GM23338 (cell line): ENCODE data around the gene PRTFDC1. TPM values are rescaled to one million over a fixed set of nuclear protein-coding genes. Genes with fewer than 3 reads are reported as not detected.

Source experiments
- ATAC-seq: fragments of 200-7000 bp; cut with Tn5 transposase; 3 replicates; pipeline ENCODE4 v1.9.1; 2020
- DNase-seq: peaks from one replicate; pipeline ENCODE4 v3.0.0-alpha.2; 2015; ENCODE audit warnings: low spot score
- H2AFZ ChIP-seq: fragments of 200-600 bp; sonication (generic); 2 replicates; pipeline ENCODE4 v1.8.0; 2016; ENCODE audit warnings: antibody characterized with exemption, mild to moderate bottlenecking, moderate library complexity
- H3F3A ChIP-seq: fragments of 200-600 bp; sonication (generic); replicated peaks from 2 replicates; pipeline ENCODE4 v1.8.0; 2017; ENCODE audit warnings: antibody characterized with exemption, mixed run types, low read depth
- H3K27ac ChIP-seq: fragments of 200-600 bp; sonication (generic); 2 replicates; pipeline ENCODE4 v1.6.1; 2016; ENCODE audit warnings: low read depth
- H3K27me3 ChIP-seq: fragments of 200-600 bp; sonication (generic); 2 replicates; pipeline ENCODE4 v1.8.0; 2016; ENCODE audit warnings: mild to moderate bottlenecking, mixed run types, moderate library complexity; ENCODE audit not compliant: insufficient read depth
- H3K36me3 ChIP-seq: fragments of 200-600 bp; sonication (generic); 2 replicates; pipeline ENCODE4 v1.8.0; 2016; ENCODE audit warnings: mild to moderate bottlenecking; ENCODE audit not compliant: insufficient read depth
- H3K4me1 ChIP-seq: fragments of 200-600 bp; sonication (generic); 2 replicates; pipeline ENCODE4 v1.8.0; 2016; ENCODE audit warnings: mild to moderate bottlenecking, moderate library complexity; ENCODE audit not compliant: insufficient read depth
- H3K4me2 ChIP-seq: fragments of 200-600 bp; sonication (generic); 2 replicates; pipeline ENCODE4 v1.7.1; 2017; ENCODE audit warnings: mixed run types
- H3K4me3 ChIP-seq: fragments of 200-600 bp; sonication (generic); 2 replicates; pipeline ENCODE4 v1.6.1; 2016; ENCODE audit warnings: mixed run types
- H3K79me2 ChIP-seq: fragments of 200-600 bp; sonication (generic); replicated peaks from 2 replicates; pipeline ENCODE4 v1.8.0; 2017; ENCODE audit warnings: mild to moderate bottlenecking; ENCODE audit not compliant: insufficient read depth
- H3K9me2 ChIP-seq: fragments of 200-600 bp; sonication (generic); 2 replicates; pipeline ENCODE4 v1.8.0; 2017; ENCODE audit not compliant: insufficient read depth
- H4K20me1 ChIP-seq: fragments of 200-600 bp; sonication (generic); replicated peaks from 2 replicates; pipeline ENCODE4 v1.8.0; 2017; ENCODE audit warnings: mild to moderate bottlenecking; ENCODE audit not compliant: insufficient read depth
- H3K27ac Mint-ChIP-seq: 2 replicates; pipeline ENCODE4 v1.8.0; 2020; ENCODE audit warnings: inconsistent platforms, mild to moderate bottlenecking, moderate library complexity, mixed read lengths
- H3K27me3 Mint-ChIP-seq: 3 replicates; pipeline ENCODE4 v1.8.0; 2022; ENCODE audit warnings: low read depth, mild to moderate bottlenecking, moderate library complexity, mixed read lengths, inconsistent platforms; ENCODE audit not compliant: insufficient read depth, poor library complexity
- H3K36me3 Mint-ChIP-seq: 3 replicates; pipeline ENCODE4 v1.8.0; 2021; ENCODE audit warnings: low read depth, mild to moderate bottlenecking, inconsistent platforms, moderate library complexity, mixed read lengths
- H3K4me1 Mint-ChIP-seq: 3 replicates; pipeline ENCODE4 v1.8.0; 2020; ENCODE audit warnings: mild to moderate bottlenecking, inconsistent platforms, mixed read lengths
- H3K4me3 Mint-ChIP-seq: 3 replicates; pipeline ENCODE4 v1.8.0; 2021; ENCODE audit warnings: moderate library complexity, mild to moderate bottlenecking, inconsistent platforms, mixed read lengths
- H3K9me3 Mint-ChIP-seq: 3 replicates; pipeline ENCODE4 v1.8.0; 2020; ENCODE audit warnings: moderate library complexity, mild to moderate bottlenecking, inconsistent platforms, mixed read lengths
- CREB1 ChIP-seq: fragments of 250-450 bp; sonication (Bioruptor Pico); IDR thresholded peaks from 2 replicates; pipeline ENCODE4 v1.5.0; 2020; ENCODE audit warnings: low read depth, mild to moderate bottlenecking, moderate library complexity
- EZH2 ChIP-seq: fragments of 200-600 bp; sonication (generic); IDR thresholded peaks from one replicate; pipeline ENCODE4 v1.8.0; 2017; ENCODE audit warnings: antibody characterized with exemption, mild to moderate bottlenecking, low read depth; ENCODE audit not compliant: unreplicated experiment
- EZH2phosphoT487 ChIP-seq: fragments of 200-600 bp; sonication (generic); IDR thresholded peaks from one replicate; pipeline ENCODE4 v1.8.1; 2018; ENCODE audit warnings: antibody characterized with exemption; ENCODE audit not compliant: unreplicated experiment
- JUNB ChIP-seq: IDR thresholded peaks from one replicate; pipeline ENCODE4 v1.6.1; 2016; ENCODE audit warnings: antibody characterized with exemption; ENCODE audit not compliant: unreplicated experiment
- NANOG ChIP-seq: IDR thresholded peaks from 2 replicates; pipeline ENCODE4 v1.6.1; 2016; ENCODE audit warnings: antibody characterized with exemption, borderline replicate concordance
- POLR2AphosphoS5 ChIP-seq: IDR thresholded peaks from 2 replicates; pipeline ENCODE4 v1.6.1; 2016; ENCODE audit warnings: antibody characterized with exemption, low read depth
- STAT1 ChIP-seq: IDR thresholded peaks from one replicate; pipeline ENCODE4 v1.6.1; 2016; ENCODE audit warnings: antibody characterized with exemption; ENCODE audit not compliant: unreplicated experiment
- ZNF114 ChIP-seq: fragments of 250-450 bp; sonication (Bioruptor Pico); IDR thresholded peaks from 2 replicates; pipeline ENCODE4 v1.5.0; 2020; ENCODE audit warnings: mild to moderate bottlenecking, moderate library complexity
- ZNF331 ChIP-seq: fragments of 250-450 bp; sonication (Bioruptor Pico); IDR thresholded peaks from 2 replicates; pipeline ENCODE4 v1.5.0; 2020; ENCODE audit warnings: low read depth, mild to moderate bottlenecking, moderate library complexity
- polyA plus RNA-seq: library from polyadenylated mRNA; unstranded; fragments of >200 nt; fragmentation: Nextera tagmentation; extraction: Ambion mirVana; gene quantifications from 2 replicates; pipeline ENCODE4 v1.2.1, GENCODE V29; 2016
- total RNA-seq: library from RNA; depleted of rRNA; stranded (reverse); fragments of >200 nt; shearing (Covaris generic); gene quantifications from 2 replicates; pipeline ENCODE4 v1.2.3, GENCODE V29; 2014
- TF ChIP-seq, protein P1 (sequence below): IDR thresholded peaks from 2 replicates; pipeline ENCODE4 v1.6.1; 2016; ENCODE audit warnings: antibody characterized with exemption
- TF ChIP-seq, protein P2 (sequence below): fragments of 250-450 bp; sonication (Bioruptor Pico); IDR thresholded peaks from 2 replicates; pipeline ENCODE4 v1.5.0; 2020; ENCODE audit warnings: mild to moderate bottlenecking, moderate library complexity
- TF ChIP-seq, protein P3 (sequence below): IDR thresholded peaks from one replicate; pipeline ENCODE4 v1.6.1; 2018; ENCODE audit warnings: antibody characterized with exemption; ENCODE audit not compliant: unreplicated experiment
- TF ChIP-seq, protein P4 (sequence below), 2 experiments: fragments of 200-600 bp in 1 of 2; sonication (generic) in 1 of 2; conservative IDR thresholded peaks; 2 replicates each; pipeline versions ENCODE4 v1.5.1 to v1.6.1; 2016 to 2017; ENCODE audit warnings: antibody characterized with exemption in 2 of 2, low read depth in 2 of 2, mild to moderate bottlenecking in 2 of 2, moderate library complexity in 1 of 2

The PRTFDC1 gene
- total and polyA plus RNA-seq, 2 experiments from 2014 or later, result 7.9 to 9.1 TPM

DNA sequence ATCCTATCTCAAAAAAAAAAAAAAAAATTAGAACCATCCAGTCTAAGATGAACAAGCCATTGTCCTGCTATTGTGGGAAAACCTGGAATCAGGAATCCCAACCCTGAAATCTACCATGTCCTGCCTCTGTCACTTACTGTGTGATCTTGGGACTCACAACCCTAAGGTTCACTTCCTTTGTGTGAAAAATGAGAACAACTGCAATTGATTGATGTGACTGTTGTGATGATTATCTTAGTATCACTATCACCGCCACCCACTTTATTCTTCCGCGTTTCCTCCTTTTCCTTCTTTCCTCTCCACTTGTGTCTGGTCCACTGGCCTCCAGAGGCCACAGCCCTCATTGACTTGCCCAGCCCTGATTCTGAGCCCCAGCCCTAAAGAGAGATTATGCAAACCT lies 12.6 kb upstream of the PRTFDC1 start:
- Histone ChIP-seq H3K27me3 (no peaks in the 10 kb centered on the region), H3K4me1 (peaks cover under 1% of the 10 kb centered on the region; the same call in 1 of the 2 replicates), H3K9me2 (no peaks in the 10 kb centered on the region), H4K20me1 (no peaks in the 10 kb centered on the region), H3K79me2 (no peaks in the 10 kb centered on the region), H3K4me3 (no peak overlapping the region), H3K4me2 (no peak overlapping the region), H2AFZ (no peak overlapping the region), H3F3A (no peaks in the 10 kb centered on the region), H3K27ac (no peak overlapping the region), H3K36me3 (no peaks in the 10 kb centered on the region)
- Mint-ChIP-seq H3K4me3 (no peak overlapping the region), H3K27ac (no peak overlapping the region), H3K36me3 (no peaks in the 10 kb centered on the region), H3K4me1 (peaks cover under 1% of the 10 kb centered on the region; the same call in 1 of the 3 replicates), H3K27me3 (peaks cover 5% of the 10 kb centered on the region), H3K9me3 (no peaks in the 10 kb centered on the region)
- no peak for TF ChIP-seq JUNB
- no peak for TF ChIP-seq EZH2phosphoT487
- TF ChIP-seq POLR2AphosphoS5, result no peak
- no peak for TF ChIP-seq EZH2
- TF ChIP-seq, protein P1, sequence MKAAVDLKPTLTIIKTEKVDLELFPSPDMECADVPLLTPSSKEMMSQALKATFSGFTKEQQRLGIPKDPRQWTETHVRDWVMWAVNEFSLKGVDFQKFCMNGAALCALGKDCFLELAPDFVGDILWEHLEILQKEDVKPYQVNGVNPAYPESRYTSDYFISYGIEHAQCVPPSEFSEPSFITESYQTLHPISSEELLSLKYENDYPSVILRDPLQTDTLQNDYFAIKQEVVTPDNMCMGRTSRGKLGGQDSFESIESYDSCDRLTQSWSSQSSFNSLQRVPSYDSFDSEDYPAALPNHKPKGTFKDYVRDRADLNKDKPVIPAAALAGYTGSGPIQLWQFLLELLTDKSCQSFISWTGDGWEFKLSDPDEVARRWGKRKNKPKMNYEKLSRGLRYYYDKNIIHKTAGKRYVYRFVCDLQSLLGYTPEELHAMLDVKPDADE, result no peak
- TF ChIP-seq, protein P2, sequence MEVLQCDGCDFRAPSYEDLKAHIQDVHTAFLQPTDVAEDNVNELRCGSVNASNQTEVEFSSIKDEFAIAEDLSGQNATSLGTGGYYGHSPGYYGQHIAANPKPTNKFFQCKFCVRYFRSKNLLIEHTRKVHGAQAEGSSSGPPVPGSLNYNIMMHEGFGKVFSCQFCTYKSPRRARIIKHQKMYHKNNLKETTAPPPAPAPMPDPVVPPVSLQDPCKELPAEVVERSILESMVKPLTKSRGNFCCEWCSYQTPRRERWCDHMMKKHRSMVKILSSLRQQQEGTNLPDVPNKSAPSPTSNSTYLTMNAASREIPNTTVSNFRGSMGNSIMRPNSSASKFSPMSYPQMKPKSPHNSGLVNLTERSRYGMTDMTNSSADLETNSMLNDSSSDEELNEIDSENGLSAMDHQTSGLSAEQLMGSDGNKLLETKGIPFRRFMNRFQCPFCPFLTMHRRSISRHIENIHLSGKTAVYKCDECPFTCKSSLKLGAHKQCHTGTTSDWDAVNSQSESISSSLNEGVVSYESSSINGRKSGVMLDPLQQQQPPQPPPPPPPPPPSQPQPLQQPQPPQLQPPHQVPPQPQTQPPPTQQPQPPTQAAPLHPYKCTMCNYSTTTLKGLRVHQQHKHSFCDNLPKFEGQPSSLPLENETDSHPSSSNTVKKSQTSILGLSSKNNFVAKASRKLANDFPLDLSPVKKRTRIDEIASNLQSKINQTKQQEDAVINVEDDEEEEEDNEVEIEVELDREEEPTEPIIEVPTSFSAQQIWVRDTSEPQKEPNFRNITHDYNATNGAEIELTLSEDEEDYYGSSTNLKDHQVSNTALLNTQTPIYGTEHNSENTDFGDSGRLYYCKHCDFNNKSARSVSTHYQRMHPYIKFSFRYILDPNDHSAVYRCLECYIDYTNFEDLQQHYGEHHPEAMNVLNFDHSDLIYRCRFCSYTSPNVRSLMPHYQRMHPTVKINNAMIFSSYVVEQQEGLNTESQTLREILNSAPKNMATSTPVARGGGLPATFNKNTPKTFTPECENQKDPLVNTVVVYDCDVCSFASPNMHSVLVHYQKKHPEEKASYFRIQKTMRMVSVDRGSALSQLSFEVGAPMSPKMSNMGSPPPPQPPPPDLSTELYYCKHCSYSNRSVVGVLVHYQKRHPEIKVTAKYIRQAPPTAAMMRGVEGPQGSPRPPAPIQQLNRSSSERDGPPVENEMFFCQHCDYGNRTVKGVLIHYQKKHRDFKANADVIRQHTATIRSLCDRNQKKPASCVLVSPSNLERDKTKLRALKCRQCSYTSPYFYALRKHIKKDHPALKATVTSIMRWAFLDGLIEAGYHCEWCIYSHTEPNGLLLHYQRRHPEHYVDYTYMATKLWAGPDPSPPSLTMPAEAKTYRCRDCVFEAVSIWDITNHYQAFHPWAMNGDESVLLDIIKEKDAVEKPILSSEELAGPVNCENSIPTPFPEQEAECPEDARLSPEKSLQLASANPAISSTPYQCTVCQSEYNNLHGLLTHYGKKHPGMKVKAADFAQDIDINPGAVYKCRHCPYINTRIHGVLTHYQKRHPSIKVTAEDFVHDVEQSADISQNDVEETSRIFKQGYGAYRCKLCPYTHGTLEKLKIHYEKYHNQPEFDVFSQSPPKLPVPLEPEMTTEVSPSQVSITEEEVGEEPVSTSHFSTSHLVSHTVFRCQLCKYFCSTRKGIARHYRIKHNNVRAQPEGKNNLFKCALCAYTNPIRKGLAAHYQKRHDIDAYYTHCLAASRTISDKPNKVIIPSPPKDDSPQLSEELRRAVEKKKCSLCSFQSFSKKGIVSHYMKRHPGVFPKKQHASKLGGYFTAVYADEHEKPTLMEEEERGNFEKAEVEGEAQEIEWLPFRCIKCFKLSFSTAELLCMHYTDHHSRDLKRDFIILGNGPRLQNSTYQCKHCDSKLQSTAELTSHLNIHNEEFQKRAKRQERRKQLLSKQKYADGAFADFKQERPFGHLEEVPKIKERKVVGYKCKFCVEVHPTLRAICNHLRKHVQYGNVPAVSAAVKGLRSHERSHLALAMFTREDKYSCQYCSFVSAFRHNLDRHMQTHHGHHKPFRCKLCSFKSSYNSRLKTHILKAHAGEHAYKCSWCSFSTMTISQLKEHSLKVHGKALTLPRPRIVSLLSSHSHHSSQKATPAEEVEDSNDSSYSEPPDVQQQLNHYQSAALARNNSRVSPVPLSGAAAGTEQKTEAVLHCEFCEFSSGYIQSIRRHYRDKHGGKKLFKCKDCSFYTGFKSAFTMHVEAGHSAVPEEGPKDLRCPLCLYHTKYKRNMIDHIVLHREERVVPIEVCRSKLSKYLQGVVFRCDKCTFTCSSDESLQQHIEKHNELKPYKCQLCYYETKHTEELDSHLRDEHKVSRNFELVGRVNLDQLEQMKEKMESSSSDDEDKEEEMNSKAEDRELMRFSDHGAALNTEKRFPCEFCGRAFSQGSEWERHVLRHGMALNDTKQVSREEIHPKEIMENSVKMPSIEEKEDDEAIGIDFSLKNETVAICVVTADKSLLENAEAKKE (CRISPR knock-in tag), result no peak
- no peak for TF ChIP-seq CREB1 (CRISPR knock-in tag)
- no peak for TF ChIP-seq STAT1
- TF ChIP-seq, protein P3, sequence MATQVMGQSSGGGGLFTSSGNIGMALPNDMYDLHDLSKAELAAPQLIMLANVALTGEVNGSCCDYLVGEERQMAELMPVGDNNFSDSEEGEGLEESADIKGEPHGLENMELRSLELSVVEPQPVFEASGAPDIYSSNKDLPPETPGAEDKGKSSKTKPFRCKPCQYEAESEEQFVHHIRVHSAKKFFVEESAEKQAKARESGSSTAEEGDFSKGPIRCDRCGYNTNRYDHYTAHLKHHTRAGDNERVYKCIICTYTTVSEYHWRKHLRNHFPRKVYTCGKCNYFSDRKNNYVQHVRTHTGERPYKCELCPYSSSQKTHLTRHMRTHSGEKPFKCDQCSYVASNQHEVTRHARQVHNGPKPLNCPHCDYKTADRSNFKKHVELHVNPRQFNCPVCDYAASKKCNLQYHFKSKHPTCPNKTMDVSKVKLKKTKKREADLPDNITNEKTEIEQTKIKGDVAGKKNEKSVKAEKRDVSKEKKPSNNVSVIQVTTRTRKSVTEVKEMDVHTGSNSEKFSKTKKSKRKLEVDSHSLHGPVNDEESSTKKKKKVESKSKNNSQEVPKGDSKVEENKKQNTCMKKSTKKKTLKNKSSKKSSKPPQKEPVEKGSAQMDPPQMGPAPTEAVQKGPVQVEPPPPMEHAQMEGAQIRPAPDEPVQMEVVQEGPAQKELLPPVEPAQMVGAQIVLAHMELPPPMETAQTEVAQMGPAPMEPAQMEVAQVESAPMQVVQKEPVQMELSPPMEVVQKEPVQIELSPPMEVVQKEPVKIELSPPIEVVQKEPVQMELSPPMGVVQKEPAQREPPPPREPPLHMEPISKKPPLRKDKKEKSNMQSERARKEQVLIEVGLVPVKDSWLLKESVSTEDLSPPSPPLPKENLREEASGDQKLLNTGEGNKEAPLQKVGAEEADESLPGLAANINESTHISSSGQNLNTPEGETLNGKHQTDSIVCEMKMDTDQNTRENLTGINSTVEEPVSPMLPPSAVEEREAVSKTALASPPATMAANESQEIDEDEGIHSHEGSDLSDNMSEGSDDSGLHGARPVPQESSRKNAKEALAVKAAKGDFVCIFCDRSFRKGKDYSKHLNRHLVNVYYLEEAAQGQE, result no peak
- no peak for TF ChIP-seq NANOG
- TF ChIP-seq ZNF331, result no peak
- TF ChIP-seq, protein P4, sequence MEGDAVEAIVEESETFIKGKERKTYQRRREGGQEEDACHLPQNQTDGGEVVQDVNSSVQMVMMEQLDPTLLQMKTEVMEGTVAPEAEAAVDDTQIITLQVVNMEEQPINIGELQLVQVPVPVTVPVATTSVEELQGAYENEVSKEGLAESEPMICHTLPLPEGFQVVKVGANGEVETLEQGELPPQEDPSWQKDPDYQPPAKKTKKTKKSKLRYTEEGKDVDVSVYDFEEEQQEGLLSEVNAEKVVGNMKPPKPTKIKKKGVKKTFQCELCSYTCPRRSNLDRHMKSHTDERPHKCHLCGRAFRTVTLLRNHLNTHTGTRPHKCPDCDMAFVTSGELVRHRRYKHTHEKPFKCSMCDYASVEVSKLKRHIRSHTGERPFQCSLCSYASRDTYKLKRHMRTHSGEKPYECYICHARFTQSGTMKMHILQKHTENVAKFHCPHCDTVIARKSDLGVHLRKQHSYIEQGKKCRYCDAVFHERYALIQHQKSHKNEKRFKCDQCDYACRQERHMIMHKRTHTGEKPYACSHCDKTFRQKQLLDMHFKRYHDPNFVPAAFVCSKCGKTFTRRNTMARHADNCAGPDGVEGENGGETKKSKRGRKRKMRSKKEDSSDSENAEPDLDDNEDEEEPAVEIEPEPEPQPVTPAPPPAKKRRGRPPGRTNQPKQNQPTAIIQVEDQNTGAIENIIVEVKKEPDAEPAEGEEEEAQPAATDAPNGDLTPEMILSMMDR (conservative IDR thresholded peaks at IDR 0.05; ENCODE audit: low read depth in 2 of 2), result no peak
- no peak for TF ChIP-seq ZNF114
- ATAC-seq (no peak), DNase-seq (no peak)
